ENCODE data around the gene ANKRD55. TPM values are rescaled to one million over a fixed set of nuclear protein-coding genes. Genes with fewer than 3 reads are reported as not detected.
"Not testable (repeated sequence)": the region's sequence is repeated elsewhere in the genome, so short reads cannot be mapped to it uniquely, and the experiment has no call there.

The ANKRD55 gene
- polyA plus RNA-seq, 1 of the 3 experiments (the other 2 are of a cell fraction): not detected

GRCh38 chr5:56080375-56081052, 152.6 kb downstream of the ANKRD55 start (continued):
- no peak for TF ChIP-seq NFIC (IDR thresholded peaks at IDR 0.05; ENCODE audit: borderline replicate concordance)
- no peak for TF ChIP-seq NRF1 (IDR thresholded peaks at IDR 0.05; ENCODE audit: low read depth, low read length)
- TF ChIP-seq TAF1 (IDR thresholded peaks at IDR 0.05; ENCODE audit: borderline replicate concordance, low read depth, low read length): no peak
- TF ChIP-seq, protein P1, sequence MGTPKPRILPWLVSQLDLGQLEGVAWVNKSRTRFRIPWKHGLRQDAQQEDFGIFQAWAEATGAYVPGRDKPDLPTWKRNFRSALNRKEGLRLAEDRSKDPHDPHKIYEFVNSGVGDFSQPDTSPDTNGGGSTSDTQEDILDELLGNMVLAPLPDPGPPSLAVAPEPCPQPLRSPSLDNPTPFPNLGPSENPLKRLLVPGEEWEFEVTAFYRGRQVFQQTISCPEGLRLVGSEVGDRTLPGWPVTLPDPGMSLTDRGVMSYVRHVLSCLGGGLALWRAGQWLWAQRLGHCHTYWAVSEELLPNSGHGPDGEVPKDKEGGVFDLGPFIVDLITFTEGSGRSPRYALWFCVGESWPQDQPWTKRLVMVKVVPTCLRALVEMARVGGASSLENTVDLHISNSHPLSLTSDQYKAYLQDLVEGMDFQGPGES (IDR thresholded peaks at IDR 0.05; ENCODE audit: low read depth, low read length): no peak
- TF ChIP-seq FOSL2 (IDR thresholded peaks at IDR 0.05; ENCODE audit: borderline replicate concordance, low read depth): no peak
- no peak for TF ChIP-seq FOXM1 (IDR thresholded peaks at IDR 0.05; ENCODE audit: low read depth)
- TF ChIP-seq CHD2 (IDR thresholded peaks at IDR 0.05; ENCODE audit: low read length, partially characterized antibody): no peak

DNA sequence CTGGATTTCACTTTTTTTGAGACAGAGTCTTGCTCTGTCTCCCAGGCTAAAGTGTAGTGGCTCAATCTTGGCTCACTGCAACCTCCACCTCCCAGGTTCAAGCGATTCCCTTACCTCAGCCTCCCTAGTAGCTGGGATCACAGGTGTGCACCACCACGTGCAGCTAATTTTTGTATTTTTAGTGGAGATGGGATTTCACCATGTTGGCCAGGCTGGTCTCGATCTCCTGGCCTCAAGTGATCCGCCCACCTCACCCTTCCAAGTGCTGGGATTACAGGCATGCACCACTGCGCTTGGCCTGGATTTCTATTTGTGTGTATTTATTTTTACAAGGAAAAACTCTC, 154.0 kb downstream of the ANKRD55 start:
- H3K27me3 ChIP-seq (ENCODE audit: insufficient read depth); H3K4me2 ChIP-seq; H3K9me3 ChIP-seq; H3K4me3 ChIP-seq (ENCODE audit: low read depth in 2 of 2, low read length in 1 of 2); H3K4me1 ChIP-seq (ENCODE audit: control insufficient read depth in 1 of 2, insufficient read depth in 2 of 2, low read depth in 1 of 2, low read length in 1 of 2); CTCF ChIA-PET; H4K20me1 ChIP-seq (ENCODE audit: insufficient read depth); H3K27ac ChIP-seq (ENCODE audit: low read depth in 2 of 2, low read length in 1 of 2); H3K36me3 ChIP-seq (replicated peaks in 1 of 2; ENCODE audit: control insufficient read depth in 1 of 2, insufficient read depth in 2 of 2, low read length in 1 of 2); H3K9me2 ChIP-seq; DNase-seq; H3K9ac ChIP-seq; H3F3A ChIP-seq (replicated peaks; ENCODE audit: insufficient read depth); POLR2A ChIA-PET; H3K79me2 ChIP-seq (ENCODE audit: insufficient read depth); H2AFZ ChIP-seq (ENCODE audit: low read depth): not testable (repeated sequence)
- 92% methylated on average over 5 of the region's 5 CpGs for WGBS (ENCODE audit: low lambda C conversion rate)

DNA sequence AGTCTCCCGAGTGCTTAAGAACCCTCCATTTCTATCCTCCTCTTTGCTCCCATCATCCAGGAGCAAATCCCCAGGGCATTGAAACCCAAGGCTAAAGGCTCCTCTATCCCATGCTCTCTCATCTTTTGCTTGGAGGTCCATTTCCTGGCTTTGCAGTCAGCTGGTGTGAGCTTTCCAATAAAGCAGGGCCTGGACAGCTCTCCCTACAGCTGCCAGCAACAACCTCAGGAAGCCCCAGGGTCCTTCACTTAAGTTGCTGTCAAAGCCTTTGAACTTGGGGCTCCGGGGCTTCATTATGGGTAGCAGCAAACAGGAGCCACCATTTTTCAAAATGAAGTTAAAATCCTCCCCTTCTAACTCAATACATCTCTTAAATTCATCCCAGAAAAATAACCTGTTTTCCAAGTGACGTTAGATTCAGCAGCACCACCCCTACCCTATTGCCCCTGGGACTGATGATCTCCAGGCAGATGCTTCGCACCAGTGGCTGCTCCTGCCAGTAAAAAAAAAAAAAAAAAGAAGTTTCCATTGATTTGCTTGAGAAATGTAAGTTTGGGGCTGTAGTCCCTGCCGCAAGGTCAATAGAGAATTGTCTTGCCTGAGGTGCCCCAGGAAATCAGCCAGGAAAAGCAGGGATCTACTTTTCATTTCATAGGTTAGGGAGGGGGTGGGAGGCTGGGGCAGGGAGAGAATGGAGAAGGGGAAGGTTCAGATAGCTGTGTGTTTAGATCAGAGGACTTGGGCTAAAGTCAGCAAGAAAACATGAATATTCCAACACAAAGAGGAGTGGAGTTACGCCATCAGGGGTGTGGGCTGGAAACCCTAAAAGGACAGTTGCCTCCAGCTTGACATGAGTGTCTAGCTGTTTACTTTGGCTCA, 154.6 kb downstream of the ANKRD55 start:
- no peaks in the 10 kb centered on the region for H3K9me2 ChIP-seq
- no peaks in the 10 kb centered on the region for H3F3A ChIP-seq (replicated peaks; ENCODE audit: insufficient read depth)
- no peaks in the 10 kb centered on the region for H3K4me1 ChIP-seq (ENCODE audit: control insufficient read depth in 1 of 2, insufficient read depth in 2 of 2, low read depth in 1 of 2, low read length in 1 of 2)
- H3K36me3 ChIP-seq (replicated peaks in 1 of 2; ENCODE audit: control insufficient read depth in 1 of 2, insufficient read depth in 2 of 2, low read length in 1 of 2): no peaks in the 10 kb centered on the region
- H3K79me2 ChIP-seq (ENCODE audit: insufficient read depth): no peaks in the 10 kb centered on the region
- H2AFZ ChIP-seq (ENCODE audit: low read depth): no peak overlapping the region
- no peaks in the 10 kb centered on the region for H3K27me3 ChIP-seq (ENCODE audit: insufficient read depth)
- no peaks in the 10 kb centered on the region for H3K9me3 ChIP-seq
- H3K4me2 ChIP-seq: no peak overlapping the region
- ChIA-PET CTCF (no interaction called here), POLR2A (no interaction called here)
- no peak overlapping the region for H3K4me3 ChIP-seq (ENCODE audit: low read depth in 2 of 2, low read length in 1 of 2)
- 87% methylated on average over 6 of the region's 6 CpGs for WGBS (ENCODE audit: low lambda C conversion rate)
- no peaks in the 10 kb centered on the region for H4K20me1 ChIP-seq (ENCODE audit: insufficient read depth)
- H3K9ac ChIP-seq: no peak overlapping the region
- H3K27ac ChIP-seq (ENCODE audit: low read depth in 2 of 2, low read length in 1 of 2): no peak overlapping the region
- DNase-seq: no peak
- no peak for TF ChIP-seq CHD2 (IDR thresholded peaks at IDR 0.05; ENCODE audit: low read length, partially characterized antibody)
- no peak for TF ChIP-seq SIN3A (IDR thresholded peaks at IDR 0.05; ENCODE audit: borderline replicate concordance, low read depth, low read length)
- no peak for TF ChIP-seq RCOR1 (IDR thresholded peaks at IDR 0.05; ENCODE audit: low read length)
- no peak for TF ChIP-seq SMC3 (IDR thresholded peaks at IDR 0.05; ENCODE audit: low read depth, low read length)
- TF ChIP-seq PBX3 (IDR thresholded peaks at IDR 0.05): no peak
- no peak for TF ChIP-seq TAF1 (IDR thresholded peaks at IDR 0.05; ENCODE audit: borderline replicate concordance, low read depth, low read length)
- no peak for TF ChIP-seq USF2 (IDR thresholded peaks at IDR 0.05; ENCODE audit: borderline replicate concordance, low read depth, low read length)
- TF ChIP-seq RFX5 (IDR thresholded peaks at IDR 0.05; ENCODE audit: low read length): no peak
- TF ChIP-seq, protein P1 (IDR thresholded peaks at IDR 0.05; ENCODE audit: low read depth, low read length): no peak
- TF ChIP-seq CTCF (IDR thresholded peaks at IDR 0.05): no peak
- no peak for TF ChIP-seq NRF1 (IDR thresholded peaks at IDR 0.05; ENCODE audit: low read depth, low read length)
- no peak for TF ChIP-seq NFIC (IDR thresholded peaks at IDR 0.05; ENCODE audit: borderline replicate concordance)
- TF ChIP-seq POLR2AphosphoS5 (IDR thresholded peaks at IDR 0.05; ENCODE audit: low read depth, low read length): no peak
- no peak for TF ChIP-seq FOXM1 (IDR thresholded peaks at IDR 0.05; ENCODE audit: low read depth)
